ELR (cell line): ENCODE results near the gene C2CD4C.
"Not testable (repeated sequence)": the region's sequence is repeated elsewhere in the genome, so short reads cannot be mapped to it uniquely, and the experiment has no call there.

Experiments
- DNase-seq: peaks from one replicate; pipeline ENCODE4 v3.0.0-alpha.2; 2015; ENCODE audit warnings: low read depth

Gene C2CD4C

DNA sequence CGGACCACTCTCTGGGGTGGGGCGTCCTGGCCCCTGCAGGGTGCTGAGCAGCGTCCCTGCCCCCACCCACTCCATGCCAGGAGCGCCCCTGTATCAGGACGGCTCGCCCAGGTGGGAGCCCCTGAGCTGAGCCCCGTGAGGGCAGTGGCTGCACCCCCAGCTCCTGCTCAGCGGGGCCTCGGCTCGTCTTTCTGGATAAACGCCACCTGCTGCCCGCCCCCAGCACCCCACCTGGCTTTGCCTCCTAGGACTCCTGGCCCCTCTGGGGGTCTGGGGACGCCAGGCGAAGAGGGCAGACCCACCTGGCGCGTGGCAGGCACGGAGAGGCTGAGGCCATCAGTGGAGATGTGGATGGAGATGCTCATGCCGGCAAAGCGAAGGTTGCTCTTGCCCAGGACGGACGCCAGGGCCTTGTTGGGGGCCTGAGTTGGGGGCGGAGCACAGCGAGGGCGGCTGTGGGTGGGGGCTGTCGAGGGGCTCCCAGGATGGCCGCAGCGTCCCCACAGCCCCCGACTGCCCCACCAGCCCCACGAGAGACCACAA lies 29.5 kb upstream of the C2CD4C start:
- DNase-seq = no peak

DNA sequence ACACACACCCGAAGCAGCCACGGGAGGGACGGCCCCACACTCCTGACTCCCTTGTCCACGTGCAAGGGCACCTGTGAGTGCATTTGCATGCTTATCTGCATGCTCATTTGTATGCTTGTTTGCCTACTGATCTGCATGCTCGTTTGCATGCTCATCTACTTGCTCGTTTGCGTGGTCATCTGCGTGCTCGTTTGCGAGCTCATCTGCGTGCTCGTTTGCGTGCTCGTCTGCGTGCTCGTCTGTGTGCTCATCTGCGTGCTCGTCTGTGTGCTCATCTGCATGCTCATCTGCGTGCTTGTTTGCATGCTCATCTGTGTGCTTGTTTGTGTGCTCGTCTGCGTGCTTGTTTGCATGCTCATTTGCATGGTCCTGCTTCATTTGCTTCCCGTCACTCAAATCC lies 28.1 kb upstream of the C2CD4C start:
- no peak for DNase-seq

DNA sequence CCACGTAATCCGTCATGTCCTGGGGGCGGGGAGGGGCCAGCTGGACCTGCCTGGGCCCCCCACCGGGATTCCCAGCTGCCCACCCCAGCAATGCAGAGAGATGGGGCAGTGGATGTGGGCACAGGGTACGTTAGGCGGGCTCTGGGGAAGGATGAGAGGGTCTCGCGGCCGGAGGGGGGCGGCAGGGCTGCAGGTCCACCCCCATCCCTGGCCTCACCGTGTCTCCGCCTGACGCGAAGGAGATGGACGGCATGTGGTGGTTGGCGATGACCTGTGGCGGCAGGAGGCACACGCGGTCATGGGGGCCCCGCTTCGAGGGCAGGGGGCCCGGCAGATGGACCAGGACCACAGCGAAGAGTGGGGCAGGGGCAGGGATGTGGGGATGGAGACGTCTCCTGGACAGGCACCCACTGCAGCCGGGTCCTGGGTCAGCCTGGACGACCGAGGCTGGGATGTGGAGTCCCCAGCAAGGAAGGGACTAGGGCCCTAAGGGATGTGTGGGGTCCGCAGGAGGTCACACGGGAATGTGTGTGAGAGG lies 27.5 kb upstream of the C2CD4C start:
- no peak for DNase-seq

DNA sequence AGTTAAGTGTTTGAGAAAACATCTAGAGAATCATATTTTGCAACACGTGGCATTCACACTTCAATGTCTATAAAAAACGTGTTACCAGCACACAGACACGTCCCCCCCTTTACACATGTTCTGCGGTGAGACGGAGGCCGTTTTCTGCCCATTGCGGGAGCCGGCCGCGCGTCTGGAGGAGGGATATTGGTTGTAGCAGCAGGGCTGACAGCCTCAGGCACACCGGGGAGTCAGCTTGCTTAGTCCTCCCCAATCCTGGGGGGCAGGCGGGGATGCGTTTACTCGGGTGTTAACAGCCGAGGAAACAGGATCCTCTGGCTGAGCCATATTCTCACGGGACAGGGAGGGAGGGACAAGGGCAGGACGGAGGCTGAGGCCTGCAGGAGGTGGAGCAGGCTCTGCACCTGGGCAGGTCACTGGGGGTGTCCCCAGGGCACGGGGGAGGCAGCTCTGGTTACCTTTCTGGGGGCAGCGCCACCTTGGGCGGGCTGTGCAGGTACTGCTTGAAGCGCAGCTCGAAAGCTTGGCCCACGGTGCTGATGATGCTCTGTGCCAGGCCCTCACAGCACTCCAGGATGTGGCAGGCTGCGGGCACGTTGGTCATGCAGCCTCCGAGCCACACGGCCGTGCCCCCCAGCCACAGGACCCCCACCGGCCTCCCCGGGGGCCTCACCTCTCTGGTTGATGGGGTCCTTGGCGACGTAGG lies 26.9 kb upstream of the C2CD4C start:
- DNase-seq = no peak

DNA sequence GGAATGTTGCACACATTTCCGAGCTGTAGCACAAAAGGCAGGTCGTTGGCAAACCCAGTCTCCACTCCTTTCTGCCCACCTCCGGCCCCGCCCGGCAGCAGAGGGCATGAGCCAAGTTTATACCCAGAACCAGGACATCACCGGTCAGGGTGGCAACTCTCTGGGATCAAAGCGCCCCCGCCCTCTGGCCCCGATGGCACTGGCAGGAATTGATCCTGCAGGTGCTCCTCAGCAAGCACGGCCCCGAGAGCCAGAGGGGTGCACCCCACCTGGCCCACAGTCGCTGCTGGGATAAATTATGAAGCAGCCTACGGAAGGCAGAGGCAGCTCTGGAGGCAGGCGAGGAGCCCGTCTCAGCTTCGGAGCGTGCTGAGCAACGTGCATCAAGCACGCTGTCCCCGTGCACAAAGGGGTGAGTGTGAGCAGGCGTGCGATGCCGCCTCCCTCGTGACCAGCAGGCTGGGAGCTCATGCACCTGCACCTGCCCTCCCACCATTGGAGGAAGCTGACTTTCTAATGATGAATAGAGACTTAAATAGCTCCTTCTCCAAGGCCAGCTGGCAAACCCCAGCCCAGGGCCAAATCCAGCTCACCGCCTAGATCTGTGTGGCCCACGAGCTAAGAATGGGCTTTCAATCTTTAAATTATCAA lies 26.2 kb upstream of the C2CD4C start:
- no peak for DNase-seq

DNA sequence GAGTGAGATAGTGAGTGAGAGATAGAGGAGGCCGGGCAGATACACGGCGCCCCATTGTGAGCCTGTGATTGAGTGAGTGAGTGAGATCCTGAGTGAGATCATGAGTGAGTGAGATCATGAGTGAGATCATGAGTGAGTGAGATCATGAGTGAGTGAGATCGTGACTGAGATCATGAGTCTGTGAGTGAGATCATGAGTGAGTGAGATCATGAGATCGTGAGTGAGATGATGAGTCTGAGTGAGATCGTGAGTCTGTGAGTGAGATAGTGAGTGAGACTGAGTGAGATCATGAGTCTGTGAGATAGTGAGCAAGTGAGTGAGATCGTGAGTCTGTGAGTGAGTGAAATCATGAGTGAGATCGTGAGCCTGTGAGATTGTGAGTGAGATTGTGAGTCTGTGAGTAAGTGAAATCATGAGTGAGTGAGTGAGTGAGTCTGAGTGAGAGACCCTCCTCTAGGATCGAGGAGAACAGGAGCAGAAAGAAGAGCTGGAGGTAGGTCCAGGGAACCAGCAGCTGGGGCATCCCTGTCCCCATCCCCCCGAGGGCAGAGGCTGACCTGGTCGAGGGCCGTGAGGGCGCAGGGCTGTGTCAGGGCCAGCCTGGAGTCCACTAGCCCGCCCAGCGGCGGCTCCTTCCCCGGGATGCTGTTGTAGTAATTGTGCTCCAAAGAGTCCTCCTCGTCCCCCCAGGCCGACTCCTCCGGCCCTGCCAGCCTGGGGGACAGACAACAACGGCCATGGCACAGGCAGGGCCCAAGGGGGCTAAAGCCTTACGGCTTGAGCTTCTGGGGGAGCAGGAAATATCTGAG lies 25.4 kb upstream of the C2CD4C start:
- no peak for DNase-seq

DNA sequence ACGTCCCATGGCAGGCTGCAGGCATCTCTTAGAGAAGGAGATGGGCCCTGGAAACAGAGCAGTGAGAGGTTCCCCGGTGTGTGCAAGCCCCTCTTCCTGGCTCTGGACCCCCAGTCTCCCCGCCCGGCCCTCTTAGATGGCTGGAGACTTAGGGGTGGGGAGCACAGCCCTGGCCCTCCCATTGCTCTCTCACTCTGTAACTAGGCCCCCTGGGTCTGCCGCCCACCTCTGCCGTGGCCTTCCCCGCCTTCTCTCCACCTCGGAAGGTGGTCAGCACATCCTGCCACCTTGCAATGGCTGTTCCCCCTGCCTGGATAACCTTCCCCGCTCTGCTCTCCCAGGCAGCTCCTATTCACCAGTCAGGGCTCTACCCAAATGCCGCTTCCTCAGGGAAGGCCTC lies 21.8 kb upstream of the C2CD4C start:
- no peak for DNase-seq

DNA sequence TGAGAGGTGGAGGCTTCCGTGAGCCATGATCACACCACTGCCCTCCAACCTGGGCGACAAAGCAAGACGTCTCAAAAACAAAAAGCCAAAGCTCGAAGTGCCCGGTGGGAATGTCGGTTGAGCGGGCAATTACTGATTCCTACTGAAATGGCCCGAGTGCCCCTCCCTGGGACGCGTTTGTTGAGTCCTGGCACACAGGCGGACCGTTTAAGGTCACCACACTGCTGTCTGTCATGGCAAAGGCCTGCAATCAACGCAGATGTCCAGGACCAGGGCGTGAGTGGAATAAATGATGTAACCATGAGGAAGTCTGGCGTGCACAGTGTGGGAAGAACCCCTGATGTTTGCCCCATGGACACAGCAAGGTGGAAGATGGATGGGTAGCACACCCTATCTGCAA lies 19.2 kb upstream of the C2CD4C start:
- no peak for DNase-seq

DNA sequence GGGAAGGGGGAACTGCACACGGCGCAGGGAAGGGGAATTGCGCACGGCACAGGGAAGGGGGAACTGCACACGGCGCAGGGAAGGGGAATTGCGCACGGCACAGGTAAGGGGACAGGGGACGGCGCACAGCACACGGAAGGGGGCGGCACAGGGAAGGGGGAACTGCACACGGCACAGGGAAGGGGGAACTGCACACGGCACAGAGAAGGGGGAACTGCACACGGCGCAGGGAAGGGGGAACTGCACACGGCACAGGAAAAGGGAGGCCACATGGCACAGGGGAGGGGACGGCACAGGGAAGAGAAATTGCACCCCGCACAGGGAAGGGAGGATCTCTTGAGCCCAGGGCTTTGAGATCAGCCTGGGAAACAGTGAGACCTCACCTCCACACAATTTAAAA lies 18.7 kb upstream of the C2CD4C start:
- not testable (repeated sequence) for DNase-seq

DNA sequence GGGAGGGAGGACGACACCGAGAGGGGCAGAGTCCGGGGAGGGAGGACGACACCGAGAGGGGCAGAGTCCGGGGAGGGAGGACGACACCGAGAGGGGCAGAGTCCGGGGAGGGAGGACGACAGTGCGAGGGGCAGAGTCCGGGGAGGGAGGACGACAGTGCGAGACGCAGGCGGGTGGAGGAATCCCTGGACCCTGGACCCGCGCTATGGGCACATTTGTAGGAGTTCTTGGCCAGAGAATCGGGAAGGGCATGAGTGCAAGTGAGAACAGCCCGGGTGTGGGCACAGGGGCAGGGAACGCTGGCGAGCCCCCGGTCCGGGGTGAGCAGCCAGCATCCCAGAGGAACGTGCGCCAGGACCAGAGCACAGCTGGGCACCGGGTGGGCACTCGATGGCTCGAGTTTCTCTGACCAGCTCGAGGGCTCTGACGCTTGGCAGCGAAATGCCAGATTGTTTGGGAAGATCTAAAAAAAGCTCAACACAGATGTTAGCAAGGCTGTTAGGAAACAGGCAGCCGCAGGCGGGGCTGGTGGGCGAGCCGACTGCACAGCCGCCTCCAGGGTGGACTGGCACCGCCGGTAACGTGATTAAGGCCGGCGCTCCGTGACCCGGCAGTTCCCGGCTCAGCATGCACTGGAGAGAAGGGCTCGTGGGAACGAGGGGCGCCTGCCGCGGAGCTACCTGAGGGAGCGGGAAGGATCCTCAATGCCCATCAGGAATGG lies 17.9 kb upstream of the C2CD4C start:
- no peak for DNase-seq

DNA sequence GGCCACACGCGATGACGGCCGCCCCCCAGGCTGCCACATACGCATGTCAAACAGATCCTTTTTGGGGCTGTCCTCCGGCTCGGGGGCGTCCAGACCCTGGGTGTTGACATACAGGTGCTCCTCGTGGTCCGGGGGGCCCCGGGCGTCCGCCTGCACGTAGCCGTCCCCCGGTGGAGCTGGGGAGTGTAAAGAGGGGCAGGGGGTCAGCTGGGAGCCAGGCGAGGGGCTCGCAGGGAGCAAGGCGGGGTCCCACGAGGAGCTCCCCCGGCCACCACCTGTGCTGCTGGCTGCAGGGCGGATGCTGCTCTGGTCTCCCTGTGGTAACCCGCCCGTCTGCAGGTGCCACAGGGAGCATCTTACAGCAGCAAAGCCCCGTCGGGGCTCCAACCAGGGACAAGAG lies 16.1 kb upstream of the C2CD4C start:
- DNase-seq = no peak

DNA sequence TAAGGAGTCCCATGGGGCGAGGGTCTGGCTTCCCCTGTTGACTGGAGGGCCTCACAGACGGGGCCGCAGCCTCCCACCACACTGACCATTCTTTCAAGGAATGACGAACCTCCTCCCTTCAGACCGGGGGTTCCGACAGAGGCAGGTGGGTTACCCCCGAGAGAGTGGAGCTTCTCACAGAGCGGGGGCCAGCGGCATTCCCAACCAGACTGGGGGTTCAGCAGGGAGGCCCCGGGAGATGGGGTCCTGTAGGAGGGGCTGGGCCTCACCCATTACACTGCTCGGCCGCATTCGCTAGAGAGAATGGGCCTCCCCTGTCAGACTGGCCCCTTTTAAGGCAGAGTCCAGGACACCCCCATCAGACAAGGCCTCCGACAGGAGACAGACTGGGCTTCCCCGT lies 15.6 kb upstream of the C2CD4C start:
- DNase-seq = no peak

DNA sequence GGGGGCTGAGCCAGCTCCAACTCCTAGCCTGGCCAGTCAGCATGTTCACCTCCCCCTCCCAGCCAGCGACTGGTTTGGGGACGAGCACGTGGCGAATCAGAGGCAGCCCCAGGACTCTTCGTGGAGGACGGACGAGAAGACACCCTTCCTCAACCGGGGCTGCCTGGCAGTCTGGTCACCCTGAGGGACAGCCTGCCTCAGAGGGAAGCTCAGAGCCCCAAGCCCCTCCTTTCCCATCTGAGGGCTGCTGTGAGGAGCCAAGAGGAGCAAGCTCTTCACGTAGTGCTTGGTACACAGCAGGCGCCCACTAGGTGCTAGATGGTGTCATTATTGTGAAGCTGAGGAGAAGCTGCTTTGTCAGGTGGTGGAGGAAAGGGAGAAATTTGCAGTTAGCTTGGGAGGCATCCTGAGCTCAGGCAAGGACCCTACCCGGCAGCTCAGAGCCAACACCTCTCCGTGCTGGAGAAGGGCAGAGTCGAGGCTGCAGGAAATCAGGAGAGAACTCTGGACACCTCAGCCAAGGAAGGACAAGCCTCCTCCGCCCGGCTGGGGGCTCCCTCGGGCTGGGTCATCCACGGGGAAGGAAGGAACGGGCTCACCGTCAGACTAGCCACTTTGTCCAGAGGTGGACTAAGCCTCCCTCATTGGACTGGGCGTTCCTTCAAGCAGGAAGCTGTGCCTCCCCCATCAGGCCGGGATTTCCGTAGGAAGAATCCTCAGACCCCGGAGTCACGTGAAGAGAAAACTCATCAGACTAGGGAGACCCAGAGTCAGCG lies 14.9 kb upstream of the C2CD4C start:
- DNase-seq = no peak

DNA sequence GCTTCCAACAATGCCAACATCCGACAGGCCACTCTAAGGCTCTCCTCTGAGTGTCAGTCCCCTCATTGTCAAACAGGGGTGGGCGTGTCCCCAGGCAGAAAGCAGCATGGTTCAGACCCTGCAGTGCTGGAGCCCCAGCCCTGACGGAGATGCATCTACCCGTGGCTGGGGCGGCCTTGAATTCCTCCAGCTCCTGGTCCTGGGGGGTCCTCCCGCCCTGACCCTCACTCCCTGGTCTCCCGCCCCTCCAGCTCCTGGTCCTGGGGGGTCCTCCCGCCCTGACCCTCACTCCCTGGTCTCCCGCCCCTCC lies 13.9 kb upstream of the C2CD4C start:
- DNase-seq = not testable (repeated sequence)

DNA sequence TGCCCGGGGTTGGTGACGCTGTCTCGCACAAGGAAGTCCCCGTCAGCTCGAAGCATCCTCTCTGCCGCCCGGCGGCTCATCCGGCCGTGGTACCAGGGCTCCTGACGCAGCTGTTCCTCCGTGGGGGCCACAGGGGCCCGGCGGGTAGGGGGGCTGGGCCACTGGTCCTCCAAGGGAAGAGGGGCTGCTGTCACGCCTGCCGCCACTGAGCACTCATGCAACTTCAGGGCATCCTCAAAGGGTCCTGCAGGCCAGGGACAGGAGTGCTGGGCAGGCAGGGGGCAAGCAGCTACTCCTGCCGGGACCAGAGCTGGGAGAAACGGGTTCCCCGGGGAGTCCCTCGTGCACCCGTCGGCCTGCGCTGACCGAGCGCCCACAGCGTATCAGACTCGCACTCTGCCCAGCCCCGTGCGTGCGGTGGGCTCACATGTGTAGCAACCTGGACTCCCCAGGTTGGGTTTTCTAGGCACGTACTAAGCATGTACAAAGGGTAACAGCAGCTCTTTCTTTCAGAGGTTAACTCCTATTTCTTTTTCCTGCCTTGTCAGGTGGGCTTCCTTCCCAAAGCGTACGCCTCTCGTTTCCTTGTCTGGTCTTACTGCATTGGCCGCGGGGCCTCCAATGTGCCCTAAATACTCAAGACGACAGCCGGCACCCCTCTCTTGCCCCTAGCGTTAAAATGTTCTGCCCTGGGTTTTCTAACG lies 13.4 kb upstream of the C2CD4C start:
- no peak for DNase-seq

DNA sequence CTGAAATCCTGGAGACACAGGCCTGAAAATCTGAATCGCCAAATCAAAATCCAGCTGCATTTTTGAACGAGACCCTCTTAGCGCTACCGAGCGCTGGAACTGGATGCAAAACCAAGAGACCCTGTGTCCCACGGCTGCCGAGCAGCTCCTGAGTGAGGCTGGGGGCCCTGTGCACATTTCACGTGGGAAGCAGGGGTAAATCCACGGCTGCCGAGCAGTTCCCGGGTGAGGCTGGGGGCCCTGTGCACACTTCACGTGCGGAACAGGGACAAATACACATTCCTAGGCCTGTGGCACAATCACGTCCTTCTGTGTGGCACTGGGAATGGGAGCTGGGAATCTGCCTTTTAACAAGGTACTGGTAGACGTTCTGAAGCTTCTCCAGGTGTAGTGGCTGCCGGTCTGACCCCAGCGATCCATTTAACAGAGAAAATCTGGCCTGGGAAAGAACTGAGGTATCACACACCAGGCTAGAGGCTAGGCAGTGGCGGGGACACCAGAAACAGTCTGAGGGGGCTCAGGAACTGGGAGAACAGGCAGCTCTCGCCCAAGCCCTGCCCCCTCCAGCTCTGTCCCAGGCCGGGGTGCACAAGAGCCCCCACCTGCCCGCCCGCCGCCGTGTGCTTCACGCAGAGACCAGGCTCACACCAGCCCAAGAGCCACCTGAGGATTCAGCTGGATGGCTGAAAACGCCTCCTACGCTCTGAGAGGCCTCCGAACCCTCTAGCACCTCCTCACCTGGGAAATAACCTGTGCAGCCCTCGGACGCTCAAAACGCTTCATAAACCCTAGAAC lies 11.0 kb upstream of the C2CD4C start:
- DNase-seq = no peak

DNA sequence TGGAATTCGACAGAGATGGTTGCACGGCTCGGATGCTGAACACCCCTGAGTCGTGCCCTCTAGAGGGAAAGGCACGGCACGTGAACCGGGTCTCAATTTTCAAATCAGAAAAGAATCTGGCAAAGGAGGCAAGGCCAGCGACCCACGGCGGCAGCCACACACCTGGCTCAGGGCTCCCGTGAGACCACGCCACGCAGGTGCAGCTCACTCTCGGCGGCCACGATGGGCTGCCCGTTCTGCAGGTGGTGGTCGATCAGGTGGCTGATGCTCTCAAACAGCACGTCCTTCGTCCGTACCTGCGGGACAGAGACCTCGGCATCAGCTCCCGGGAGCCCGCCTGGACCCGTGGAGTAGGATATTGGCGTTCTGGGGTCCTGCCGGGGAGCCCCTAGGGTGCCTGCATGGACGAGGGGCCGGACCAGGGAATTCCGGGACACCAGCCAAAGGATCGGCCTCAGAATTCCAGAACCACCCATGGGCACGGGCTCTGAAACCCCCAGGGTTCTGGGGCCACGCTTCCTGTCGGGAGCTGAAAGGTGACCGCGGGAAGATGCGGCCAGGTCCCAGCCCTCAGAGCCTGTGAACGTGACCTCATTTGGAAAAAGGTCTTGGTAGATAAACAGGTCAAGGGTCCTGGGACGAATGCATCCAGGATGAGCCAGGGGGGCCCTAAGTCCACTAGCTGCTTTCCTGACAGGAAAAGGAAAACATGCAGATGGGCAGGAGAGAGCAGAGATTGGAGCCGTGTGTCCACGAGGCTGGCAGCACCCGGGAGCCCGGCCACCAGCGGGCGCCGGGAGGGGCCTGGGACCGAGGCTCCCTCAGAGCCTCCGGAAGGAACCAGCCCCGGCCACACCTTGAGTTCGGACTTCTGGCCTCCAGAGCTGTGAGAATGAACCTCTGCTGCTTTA lies 10.1 kb upstream of the C2CD4C start:
- no peak for DNase-seq

DNA sequence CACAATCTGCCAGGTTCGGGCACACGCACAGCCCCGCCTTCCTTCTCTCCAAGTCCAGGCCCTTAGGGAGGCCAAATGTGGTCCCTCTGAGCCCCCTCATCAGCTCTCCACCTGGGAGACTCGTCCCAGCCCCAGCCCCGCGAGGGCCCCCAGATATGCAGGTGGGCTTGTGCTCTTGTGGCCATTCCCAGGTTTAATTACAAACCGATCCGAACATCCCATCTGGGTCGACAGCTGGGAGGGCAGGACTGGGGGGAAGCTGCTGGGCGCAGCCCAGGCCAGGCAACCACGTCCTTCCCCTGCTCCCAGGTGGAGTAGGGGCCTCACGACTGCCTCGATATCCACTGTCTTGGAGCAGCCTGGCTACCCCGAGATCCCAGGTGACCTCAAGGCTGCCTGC lies 7.5 kb upstream of the C2CD4C start:
- no peak for DNase-seq

DNA sequence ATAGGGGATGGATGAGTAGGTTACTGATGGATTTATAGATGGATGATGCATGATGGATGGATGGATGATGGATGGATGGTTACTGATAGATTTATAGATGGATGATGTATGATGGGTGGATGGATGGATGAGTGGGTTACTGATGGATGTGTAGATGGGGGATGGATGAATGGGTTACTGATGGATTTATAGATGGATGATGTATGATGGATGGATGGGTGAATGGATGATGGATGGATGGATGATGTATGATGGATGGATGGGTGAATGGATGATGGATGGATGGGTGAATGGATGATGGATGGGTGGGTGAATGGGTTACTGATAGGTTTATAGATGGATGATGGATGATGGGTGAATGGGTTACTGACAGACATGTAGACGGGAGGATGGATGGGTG lies 6.3 kb upstream of the C2CD4C start:
- no peak for DNase-seq
